HG02610 (cell line): ENCODE measurements around the gene RASA3.

Experiments used
- ATAC-seq: cut with Tn5 transposase; IDR thresholded peaks from one replicate; pipeline ENCODE4 v1.9.1; 2021; ENCODE audit warnings: mild to moderate bottlenecking, moderate library complexity; ENCODE audit not compliant: unreplicated experiment

RASA3 gene

DNA sequence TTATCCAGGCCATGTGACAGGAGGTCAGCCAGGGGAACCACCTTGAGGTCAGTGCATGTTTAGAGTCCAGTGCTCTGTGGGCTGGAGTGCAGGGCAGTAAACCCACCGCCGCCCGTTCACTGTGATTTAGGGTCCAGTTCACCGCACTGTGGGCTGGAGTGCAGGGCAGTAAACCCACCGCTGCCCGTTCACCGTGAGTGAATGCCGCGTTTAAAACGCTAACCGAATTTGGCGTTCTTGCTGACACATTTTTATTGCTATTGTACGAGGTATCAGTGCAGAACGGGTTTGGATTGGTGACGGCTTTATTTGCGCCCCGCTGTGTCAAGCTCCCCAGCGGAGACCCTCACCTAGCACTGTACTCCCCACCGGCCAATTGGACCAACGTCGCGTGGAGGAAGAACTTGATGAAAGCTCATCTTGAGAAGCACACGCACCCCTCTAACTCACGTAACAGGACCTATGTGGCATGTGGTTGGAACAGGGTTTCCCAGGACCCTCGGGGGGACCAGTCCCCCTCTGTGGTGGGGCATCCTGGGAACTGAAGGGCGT lies 186.5 kb downstream of the RASA3 start:
- no peak for ATAC-seq

- ATAC-seq = no peak
These were observed 188.4 kb downstream of the RASA3 start for GRCh38 chr13:113943821-113944565.

DNA sequence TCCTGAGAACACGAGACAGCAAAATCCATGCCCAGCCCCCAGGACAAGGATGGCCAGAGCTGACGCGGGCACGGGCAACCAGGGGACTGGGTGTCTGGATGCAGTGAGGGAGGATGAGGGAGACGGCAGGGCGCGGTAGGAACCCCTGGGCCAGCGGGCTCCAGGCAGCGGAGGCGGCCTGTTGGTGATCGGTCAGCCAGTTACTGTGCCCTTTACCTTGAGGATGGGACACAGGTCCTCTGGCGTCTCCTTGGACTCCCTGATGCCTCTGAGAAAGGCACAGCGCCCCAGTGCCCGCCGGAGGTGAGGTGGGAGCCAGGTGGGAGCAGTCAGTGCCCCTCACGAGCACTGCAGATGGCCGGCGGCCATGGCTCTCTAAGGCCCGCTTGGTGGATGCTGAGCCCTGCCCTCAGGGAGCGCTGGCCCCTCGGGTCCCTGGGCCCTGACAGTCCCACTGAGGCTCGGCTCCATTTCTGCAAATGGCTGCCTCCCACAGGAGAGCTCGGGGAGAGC lies 189.8 kb downstream of the RASA3 start:
- no peak for ATAC-seq

DNA sequence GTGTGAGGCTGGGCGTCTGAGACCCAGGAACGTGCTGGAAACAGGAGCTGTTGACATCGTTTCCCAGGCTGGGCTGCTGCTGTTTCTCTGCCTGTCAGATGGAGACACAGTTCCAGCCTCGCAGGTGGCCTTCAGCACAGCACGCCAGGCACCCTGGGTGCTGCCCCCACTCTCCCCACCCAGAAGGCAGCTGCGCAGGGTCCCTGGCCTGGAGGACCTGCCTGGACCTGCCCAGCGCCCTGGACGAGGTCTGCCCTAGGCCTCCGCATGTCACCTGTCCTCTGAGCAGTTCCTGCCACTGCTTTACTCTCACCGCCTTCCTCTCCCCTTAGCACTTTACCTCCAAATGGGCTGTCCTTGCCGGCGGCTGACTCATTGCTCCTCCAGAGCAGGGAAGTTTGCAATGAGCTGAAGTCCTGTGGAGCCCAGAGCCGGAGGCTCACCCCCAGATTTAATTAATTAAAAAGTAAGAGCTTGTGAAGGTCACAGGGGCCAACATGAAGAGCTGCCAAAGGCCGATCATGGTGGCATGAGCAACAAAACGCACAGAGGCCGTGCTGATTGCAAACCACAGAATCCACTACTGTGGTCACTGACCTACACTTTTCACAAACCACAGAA lies 190.7 kb downstream of the RASA3 start:
- ATAC-seq = no peak

DNA sequence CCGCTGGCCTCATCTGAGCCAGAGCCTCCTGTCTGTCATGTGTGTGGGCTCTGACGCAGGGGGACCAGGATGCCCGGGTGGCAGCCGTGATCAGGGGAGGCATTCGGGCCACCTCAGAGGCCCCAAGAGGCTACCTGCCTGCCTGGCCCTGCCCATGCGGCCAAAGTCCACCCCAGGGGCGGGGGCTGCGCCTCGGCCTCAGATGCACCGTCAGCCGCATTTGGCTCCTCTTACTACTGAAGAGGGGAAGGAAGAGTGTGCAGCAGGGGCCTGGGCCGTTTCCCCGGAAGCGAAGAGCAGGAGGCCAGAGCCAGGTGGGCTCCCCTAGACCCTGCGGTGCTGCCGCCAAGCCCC lies 192.5 kb downstream of the RASA3 start:
- no peak for ATAC-seq

DNA sequence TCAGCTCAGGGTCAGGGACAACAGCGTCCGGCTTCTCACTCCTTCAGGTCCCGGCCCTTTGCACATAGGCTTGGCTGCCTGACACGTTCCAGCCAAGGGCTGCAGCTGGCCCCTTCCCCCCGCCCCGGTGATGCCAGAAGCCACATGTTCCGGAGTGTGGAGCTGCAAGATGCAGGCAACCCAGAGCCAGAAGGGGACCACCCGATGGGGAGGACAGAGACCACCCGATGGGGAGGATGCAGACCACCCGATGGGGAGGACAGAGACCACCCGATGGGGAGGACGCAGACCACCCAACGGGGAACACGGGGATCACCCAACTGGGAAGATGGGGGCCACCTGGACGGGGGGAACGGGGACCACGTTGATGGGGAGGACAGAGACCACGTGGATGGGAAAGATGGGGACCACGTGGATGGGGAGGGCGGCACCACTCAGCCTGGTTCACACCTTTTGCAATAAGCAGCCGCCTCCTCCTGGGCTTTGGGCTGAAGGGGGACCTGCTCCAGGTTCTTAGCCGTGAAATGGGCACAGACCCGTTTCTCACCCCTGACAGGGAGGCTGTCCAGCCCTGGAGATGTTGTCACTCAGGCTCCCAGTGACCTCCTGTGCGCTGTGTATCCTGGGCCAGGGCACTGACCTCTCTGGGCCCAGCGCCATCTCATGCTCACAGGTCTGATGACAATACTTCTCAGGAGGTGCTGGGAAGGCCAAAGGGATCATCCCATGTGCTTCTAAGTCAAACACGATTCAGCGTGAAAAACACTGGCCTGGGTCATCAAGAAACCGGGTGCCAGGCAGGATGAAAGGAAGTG lies 193.1 kb downstream of the RASA3 start:
- ATAC-seq = no peak

DNA sequence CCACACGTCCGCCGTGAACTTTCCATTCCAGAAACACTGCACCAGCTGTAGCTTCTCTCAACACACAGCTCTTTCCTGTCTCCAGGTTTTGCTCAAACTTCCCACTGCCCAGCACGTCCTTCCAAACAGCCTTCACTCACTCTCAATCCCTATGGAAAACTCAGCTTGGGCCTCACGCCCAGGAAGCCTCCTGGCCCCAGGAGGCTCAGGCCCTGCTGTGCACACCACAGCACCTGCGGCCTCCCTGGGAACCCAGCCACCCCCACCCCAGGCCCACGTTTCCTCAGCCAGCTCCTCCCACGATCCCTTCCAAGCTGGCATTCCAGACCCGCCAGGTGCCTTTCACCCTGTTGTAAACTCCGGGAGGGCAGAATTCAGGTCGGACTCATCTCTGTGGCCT lies 193.7 kb downstream of the RASA3 start:
- ATAC-seq = no peak

DNA sequence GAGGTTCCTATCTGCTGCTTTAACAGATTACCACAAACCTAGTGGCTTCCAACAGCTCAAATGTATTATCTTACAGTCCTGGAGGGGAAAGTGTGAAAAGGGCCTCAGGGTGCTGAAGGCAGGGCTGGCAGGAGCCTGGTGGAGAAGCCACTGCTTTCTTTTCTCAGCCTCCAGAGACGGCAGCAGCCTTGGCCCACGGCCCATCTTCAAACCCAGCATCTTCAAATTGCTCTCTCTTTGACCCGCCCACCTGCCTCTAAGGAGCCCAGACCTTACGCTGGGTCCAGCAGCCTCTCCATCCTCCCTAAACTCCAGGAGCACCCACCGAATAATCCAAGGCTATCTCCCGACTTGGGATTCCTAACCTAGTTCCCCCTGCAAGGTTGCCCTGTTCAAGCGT lies 194.2 kb downstream of the RASA3 start:
- ATAC-seq = no peak

DNA sequence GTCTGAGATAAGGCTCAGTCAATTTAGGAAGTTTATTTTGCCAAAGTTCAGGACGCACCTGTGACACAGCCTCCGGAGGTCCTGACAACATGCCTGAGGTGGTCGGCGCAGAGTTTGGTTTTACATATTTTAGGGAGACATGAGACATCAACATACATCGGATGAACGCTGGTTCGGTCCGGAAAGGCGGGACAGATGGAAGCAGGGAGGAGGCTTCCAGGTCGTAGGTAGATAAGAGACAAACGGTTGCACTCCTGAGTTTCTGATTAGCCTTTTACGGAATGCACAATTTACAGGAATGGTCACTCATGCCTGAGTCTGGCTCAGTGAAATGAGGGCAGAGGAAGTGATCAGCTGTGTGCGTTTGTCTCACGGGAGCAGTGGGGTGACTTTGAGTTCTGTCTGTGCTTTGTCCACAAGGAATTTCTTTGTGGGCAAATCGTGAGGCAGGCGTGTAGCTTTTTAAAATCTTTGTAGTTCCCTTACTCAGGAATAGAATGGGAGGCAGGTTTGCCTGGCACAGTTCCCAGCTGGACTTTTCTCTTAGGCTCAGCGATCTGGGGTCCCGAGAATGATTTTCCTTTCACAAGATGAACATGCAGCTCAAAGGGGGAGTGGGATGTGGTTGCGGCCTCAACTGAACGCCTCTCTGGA lies 194.8 kb downstream of the RASA3 start:
- ATAC-seq = no peak

- ATAC-seq = no peak
These were observed 195.3 kb downstream of the RASA3 start for GRCh38 chr13:113937073-113937472.

DNA sequence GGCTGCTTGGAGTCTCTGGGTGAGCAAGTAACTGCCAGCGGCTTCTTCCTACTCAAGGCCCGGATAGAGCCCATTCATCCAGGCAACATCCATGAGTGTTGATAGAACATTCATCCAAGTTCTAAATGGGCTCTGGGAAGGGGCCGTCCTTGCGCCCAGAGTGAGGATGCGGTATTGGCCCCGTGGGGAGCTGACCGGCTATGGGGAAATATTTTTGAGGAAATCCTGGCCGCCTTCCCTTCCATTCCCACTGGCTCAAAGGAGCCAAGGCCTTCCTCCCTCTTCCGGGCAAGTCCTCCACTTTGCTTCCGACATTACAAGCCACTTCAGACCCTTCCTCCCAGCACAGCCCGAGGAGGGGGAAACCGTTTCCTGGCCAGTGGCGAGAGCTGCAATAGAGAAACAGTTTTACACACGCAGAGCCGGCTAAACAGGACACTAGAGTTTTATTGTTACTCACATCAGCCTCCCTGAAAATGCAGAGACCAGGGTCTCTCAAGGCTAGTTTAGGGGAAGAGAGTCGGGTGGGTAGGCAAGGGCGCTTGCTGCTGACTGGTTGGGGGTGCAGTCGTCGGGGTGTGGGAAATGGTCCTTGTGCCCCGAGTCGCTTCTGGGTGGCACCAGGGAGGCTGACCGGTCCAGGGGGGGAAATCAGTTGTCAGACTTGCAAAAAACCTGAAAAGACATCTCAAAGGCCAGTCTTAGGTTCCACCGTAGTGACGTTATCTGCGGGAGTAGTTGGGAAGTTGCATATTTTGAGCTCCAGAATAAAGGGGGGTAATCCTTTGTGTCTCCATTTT lies 196.1 kb downstream of the RASA3 start:
- ATAC-seq = no peak

DNA sequence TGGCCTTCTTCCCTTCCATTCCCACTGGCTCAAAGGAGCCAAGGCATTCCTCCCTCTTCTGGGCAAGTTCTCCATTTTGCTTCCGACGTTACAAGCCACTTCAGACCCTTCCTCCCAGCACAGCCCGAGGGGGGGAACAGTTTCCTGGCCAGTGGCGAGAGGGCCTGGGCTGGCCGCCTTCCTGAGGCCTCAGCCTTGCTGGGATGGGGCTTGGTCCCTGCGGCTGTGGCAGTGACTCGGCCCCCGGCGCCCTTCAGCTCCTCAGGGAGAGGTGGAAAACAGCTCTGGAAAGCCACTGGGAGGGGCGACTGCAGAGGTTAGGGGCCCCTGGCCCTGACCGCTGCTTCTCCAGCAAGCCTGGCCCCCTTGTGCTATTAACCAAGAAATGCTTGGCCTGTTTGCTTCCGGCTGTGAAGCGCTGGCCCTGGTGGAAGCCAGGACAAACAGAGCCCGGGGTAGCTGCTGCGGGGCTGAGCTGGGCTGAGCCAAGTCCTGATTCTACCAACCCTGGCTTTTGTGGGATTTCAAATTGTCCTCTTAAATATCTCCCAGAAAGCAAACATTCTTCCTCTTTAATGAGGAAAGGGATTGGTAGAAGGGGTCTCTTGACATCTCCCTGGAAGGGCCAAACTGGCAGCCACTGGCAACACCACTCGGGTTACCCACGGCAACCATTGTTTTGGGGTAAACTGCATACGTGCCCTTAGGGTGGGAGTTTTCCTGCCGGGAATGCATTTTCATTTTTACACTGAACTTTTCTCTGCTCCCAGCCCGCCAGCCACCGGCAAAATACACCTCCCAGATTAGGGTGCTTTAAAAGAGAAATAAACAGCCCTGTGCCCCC lies 197.2 kb downstream of the RASA3 start:
- ATAC-seq = no peak

GRCh38 chr13:113934576-113934975 lies 197.8 kb downstream of the RASA3 start:
- ATAC-seq = no peak

DNA sequence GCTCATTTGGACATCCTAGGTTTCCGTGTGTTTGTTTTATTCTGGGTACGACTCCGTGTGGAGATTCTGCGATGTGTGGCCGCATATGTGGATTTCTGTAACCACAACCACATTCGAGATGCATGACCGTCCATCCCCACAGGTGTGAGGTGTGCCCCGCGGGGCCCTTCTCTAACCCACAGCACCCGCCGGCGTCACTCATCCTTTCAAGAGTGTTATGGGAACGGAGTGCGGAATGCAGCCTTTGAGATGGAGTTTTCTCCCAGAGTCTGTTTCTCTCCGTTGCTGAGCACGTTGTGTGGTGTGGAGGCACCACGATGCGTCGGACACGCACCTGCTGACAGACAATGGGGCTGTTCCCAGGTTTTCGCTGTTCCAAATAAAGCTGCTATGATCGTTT lies 198.5 kb downstream of the RASA3 start:
- no peak for ATAC-seq

DNA sequence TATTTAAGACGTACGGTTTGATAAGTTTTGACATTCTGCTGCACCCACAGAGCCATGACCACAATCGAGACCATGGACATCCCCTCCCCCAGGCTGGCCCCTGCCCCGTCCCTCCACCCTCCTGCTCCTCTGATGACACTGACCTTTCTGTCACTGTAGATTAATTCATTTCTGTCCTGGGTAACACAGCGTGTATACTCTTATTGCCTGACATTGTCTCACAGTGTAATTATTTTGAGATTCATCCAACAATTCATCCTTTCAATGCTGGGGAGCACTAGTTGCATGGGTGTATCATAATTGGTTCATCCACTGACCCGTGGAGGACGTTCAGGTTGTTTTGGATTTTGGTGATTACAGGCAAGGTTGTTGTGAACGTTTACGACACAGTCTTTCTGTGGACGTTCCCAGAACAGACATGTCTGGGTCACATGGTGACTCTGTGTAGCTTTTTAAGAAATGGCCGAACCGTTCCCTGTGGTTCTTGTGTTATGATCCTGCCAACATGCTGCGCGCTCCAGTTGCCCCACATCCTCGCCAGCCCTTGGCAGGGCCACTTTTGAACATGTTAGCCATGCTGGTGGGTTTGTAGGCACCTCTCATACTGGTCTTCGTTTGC lies 200.5 kb downstream of the RASA3 start:
- ATAC-seq = no peak

DNA sequence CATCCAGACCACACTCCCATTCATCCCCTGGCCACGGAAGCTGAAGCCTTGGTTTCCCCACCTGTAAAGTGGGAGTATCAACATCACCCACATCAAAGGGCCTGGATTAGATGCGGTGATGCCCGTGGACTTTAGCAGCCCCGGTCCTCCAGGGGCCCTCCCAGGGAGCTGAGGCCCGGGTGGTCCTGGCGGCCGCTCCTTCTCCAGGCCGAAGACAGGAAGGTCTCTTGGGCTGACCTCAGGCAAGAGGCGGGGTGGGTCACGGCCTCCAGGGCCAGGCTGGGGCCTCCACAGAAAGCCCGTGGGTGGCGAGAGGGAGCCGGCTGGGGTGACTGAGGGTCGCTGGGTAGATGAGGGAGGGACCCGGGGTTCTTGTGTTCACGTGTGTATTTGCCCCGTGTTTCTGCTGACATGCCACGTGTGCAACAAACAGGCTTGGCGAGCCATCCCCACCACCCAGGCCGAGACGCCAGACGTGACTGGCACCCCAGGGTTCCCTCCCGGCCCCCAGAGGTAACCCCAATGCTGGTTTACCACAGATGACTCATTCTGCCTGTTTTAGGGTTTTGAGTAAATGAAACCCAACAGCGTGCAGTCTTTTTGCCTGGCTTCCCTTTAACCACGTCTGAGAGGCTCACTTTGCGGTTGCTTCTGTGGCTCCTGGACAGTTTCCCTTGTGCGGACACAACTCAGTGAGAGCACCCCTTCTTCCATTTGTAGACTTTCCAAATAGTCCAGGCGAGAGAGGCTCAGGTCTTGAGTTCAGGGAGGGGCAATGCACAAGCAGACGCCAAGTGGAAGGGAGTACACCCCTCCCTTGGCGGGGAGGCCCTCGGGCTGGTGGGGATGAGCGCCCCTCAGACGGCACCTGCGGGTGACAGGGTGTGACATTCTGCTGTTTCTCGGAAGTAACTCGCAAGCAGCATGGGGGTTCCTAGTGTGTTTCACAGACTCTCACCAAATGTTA lies 201.5 kb downstream of the RASA3 start:
- ATAC-seq = no peak
